Ramos (cell line): ENCODE data around the gene GFRA1.
"Not testable (repeated sequence)": the region's sequence is repeated elsewhere in the genome, so short reads cannot be mapped to it uniquely, and the experiment has no call there.

Experiments
- in situ Hi-C: fragments of 300-500 bp; cut with MboI; formaldehyde crosslinking; loops from one replicate; pipeline ENCODE4 v1.14.3; 2022; ENCODE audit warnings: low sequenced_read_pairs; ENCODE audit not compliant: unreplicated experiment

The GFRA1 gene

GRCh38 chr10:116082206-116082605 lies 190.8 kb downstream of the GFRA1 start:
- in situ Hi-C loops = no loop called here

GRCh38 chr10:116080553-116080952 lies 192.5 kb downstream of the GFRA1 start:
- in situ Hi-C loops = no loop called here

DNA sequence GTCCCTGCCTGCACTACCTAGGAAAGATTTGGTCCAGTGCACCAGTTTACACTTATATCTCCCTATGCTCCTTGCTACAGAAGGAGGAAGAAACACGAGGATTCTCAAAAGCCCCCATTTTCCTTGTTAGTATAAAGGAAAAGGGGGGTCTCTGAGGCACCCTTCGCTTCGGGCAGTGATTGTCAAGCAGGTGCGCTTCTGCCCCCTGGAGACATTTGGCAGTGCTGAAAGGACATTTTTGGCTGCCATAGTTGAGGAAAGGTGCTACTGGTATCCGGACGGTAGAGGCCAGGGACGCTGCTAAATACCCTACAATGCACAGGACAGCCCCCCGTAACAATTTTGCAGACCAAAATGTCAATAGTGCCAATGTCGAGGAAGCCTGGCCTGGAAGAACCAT lies 193.7 kb downstream of the GFRA1 start:
- in situ Hi-C loops = no loop called here

DNA sequence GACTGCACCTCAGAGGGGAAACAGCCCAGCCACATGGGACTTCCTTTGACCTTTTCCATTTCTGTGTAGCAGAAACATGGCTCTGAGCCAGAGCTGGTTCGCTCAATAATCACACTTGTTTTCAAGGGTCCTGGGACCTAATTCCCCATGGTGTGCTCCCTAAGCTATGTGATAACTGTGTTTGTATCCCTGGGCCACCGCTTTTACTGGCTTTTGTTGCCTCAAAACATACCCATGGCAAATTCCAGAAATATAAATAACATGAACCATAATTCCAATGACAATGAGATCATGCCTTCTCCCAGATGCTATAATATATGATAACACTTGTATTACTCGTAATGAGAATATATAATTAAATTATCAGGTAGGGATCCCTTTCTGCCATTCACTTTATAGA lies 196.4 kb downstream of the GFRA1 start:
- in situ Hi-C loops = no loop called here

- in situ Hi-C loops = no loop called here
These were observed 199.5 kb downstream of the GFRA1 start for GRCh38 chr10:116073510-116073909.

DNA sequence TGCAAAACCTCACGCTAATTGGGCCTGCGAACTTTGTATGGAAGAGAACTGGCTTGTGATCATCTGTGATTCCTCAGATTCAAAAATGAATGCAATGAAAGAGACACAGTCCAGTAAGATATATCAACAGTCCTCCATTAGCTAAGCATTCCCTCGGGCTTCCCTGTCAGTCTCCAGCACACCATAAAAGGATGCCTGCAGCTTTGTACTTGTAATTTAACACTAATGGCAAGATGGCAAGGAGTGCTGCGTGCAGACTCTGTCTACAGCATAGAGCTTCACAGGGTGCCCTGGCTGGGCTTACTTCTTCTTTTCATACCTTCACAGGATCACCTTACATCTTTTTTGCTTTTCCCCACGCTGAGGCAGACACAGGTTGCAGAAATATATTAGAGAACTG lies 200.0 kb downstream of the GFRA1 start:
- in situ Hi-C loops = no loop called here

DNA sequence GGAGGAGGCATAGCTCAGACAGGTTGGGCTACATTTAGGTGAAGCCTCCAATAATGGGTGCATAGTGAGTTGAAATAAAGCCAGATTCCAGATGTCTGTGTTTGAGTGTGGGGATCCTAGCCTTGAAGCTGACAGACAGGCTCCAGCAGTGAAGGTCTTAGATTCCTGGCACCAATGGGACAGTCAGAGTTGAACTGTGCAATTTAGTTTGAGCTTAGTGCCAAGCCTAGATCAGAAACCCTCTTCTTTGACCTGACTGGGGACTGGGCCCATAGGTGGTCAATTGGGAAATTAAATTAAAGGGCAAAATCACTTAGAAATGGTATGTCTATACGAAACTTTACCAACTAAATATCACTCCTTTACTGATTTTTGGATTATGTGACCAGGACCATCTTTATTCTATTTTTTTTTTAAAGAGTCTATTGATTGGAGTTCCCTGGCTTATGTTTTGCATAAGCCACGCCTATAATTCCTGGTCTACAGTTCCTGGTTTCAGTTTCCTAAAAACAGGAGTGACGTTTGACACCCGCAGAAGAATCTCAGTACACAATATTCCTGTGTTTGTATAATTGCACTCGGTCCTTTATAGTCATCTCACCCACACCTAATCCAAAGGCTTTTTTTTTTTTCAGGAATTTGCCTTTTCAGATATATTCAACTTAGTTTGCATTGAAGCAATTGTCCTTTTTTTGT lies 201.4 kb downstream of the GFRA1 start:
- in situ Hi-C loops = no loop called here

DNA sequence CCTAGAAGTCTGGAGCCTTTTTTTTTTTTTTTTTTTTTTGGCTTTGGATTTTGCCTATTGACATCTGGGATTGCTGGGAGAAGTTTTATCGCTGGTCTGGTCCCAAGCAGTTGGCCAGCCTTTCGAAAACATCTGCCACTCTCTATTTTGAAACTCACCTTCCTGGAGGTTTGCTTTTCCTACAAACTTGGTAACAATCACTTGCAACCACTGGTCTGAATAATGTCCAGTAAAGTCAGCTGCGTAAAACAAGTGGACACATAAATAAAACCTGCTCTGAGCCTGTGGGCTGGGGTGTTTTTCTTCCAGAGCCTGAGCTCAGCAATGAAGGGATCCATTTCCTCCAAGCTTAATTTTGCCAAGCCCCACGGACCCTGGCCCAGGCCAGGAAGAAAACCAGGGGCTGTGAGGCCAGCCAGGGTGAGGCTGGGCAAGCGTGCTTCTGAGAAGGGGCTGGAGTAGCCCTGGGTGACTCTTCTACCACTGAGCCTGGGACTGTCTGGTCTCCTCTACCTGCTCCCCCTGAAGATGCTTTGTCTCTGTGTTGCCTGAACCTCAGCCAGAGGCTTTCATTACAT lies 202.2 kb downstream of the GFRA1 start:
- in situ Hi-C loops = no loop called here

DNA sequence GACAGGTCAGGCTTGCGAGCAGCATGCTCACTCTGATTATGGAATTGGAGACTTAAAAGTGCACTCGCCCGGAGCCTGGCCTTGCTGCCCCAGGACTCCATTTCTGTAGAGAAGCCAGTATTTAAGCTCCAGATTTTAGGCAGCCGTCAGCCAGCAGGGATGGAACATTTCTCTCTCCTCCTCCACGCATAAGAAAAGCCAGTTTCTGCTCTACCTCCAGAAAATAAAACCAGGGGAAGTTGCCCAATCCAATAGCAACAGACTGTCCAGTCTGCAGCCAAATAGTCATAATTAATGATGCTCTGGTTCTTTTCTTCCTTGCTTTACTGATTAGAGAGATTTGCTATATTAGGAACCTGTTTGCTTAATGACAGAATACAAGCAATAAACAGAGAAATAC lies 203.2 kb downstream of the GFRA1 start:
- in situ Hi-C loops = no loop called here

- in situ Hi-C loops = no loop called here
These were observed 205.2 kb downstream of the GFRA1 start for GRCh38 chr10:116067825-116068224.

- in situ Hi-C loops = no loop called here
These were observed 209.9 kb downstream of the GFRA1 start for GRCh38 chr10:116063107-116063506.

GRCh38 chr10:116060864-116061263 lies 212.1 kb downstream of the GFRA1 start:
- in situ Hi-C loops = no loop called here

- in situ Hi-C loops = no loop called here
These were observed 213.7 kb downstream of the GFRA1 start for GRCh38 chr10:116059320-116059719.

- in situ Hi-C loops = no loop called here
These were observed 216.3 kb downstream of the GFRA1 start for GRCh38 chr10:116056445-116057293.

- in situ Hi-C loops = no loop called here
These were observed 217.1 kb downstream of the GFRA1 start for GRCh38 chr10:116055917-116056252.

DNA sequence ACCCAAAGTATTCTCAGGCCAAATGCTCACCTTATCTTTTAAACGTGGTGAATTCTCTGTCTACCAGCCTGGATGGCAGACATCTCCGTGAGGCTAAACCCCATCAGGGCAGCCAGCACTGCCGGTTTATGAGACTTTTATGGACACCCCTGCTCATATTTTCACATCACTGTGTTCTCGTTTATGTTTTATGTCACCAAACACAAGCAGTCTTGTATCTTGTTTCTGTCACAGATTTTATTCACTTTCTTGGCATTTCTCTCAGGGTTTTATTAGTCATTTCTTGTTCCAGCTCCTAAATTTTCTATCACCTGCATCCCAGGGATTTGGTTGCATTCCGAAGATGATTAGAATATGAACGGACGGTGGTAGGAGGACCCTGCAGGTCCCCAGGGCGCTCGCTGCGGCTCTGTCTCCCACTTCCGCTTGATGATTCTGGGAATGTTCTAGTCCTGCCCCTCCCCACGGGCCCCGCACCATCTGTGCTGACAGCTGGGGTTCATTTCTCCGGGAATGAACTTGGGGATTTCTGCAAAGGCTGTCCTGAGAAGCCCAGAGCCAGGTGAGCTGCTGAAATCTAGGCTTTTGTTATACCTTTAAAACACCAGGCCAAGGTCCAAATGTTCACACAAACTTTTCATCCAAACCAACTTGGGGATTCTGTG lies 217.6 kb downstream of the GFRA1 start:
- in situ Hi-C loops = no loop called here

- in situ Hi-C loops = no loop called here
These were observed 219.1 kb downstream of the GFRA1 start for GRCh38 chr10:116053910-116054309.

DNA sequence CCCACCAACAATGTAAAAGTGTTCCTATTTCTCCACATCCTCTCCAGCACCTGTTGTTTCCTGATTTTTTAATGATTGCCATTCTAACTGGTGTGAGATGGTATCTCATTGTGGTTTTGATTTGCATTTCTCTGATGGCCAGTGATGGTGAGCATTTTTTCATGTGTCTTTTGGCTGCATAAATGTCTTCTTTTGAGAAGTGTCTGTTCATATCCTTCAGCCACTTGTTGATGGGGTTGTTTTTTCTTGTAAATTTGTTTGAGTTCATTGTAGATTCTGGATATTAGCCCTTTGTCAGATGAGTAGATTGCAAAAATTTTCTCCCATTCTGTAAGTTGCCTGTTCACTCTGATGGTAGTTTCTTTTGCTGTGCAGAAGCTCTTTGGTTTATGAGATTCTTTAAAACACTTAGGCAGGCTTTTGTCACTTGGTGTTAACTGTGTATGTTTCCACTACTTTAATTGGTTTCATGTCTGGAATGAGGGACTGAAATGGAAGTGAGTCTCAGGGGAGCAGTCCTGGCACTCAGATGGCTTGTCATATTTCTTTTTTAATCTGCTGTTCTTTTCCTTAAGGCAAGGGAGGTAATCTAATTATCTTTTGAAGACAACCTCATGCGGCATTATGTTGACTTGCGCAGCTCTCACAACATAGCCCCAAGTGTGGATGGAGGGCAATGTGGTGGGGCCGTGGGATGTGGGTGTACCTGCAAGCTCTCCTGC lies 219.8 kb downstream of the GFRA1 start:
- in situ Hi-C loops = not testable (repeated sequence)

DNA sequence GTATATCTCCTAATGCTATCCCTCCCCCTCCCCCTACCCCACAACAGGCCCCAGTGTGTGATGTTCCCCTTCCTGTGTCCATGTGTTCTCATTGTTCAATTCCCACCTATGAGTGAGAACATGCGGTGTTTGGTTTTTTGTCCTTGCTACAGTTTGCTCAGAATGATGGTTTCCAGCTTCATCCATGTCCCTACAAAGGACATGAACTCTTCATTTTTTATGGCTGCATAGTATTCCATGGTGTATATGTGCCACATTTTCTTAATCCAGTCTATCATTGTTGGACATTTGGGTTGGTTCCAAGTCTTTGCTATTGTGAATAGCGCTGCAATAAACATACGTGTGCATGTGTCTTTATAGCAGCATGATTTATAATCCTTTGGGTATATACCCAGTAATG lies 220.5 kb downstream of the GFRA1 start:
- in situ Hi-C loops = not testable (repeated sequence)

DNA sequence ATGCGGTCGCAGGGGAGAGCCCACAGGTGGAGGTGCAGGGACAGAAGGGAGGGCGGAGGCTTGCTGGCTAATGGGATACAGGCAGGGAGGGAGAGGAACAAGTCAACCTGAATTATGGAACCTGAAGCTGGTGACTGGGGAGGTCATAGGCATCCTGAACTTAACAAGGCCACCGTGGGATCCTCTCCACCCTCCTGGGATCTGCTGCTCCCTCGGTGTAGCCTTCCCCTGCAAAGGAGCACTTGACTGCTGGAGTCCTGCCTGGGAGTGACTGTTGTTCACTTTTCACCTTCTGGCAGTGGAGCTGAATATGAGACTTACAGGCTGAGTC lies 223.1 kb downstream of the GFRA1 start:
- in situ Hi-C loops = no loop called here
